CD4-positive, alpha-beta T cell (primary cell): ENCODE measurements around the gene CHRNB2. TPM values are rescaled to one million over a fixed set of nuclear protein-coding genes. Genes with fewer than 3 reads are reported as not detected.

Experiments
- ATAC-seq: fragments of 200-7000 bp; cut with Tn5 transposase; one replicate; pipeline ENCODE4 v1.10.0; 2022; ENCODE audit warnings: mild to moderate bottlenecking; ENCODE audit not compliant: poor library complexity
- CTCF ChIA-PET: fragments of 350-600 bp; sonication (Branson Sonifier 250); formaldehyde crosslinking; loops from one replicate; lab custom pipeline; 2021; ENCODE audit warnings: antibody characterized with exemption, inconsistent platforms; lab: Charles Lee
- POLR2A ChIA-PET: fragments of 350-600 bp; sonication (Branson Sonifier 250); formaldehyde crosslinking; loops from one replicate; lab custom pipeline; 2021; ENCODE audit warnings: antibody characterized with exemption, inconsistent platforms; lab: Charles Lee
- DNase-seq, 14 experiments: peaks; one replicate each; pipeline ENCODE4 v3.0.0-alpha.2; 2013 to 2020; ENCODE audit warnings: mixed read lengths in 2 of 14
- H3K27ac ChIP-seq, 2 donors: one replicate each; pipeline versions ENCODE4 v1.5.1 to v1.7.0; 2013; ENCODE audit warnings: low read length in 2 of 2, low read depth in 1 of 2, mild to moderate bottlenecking in 1 of 2
- H3K27me3 ChIP-seq, 2 experiments: 1 replicate in 1 of 2; 2 replicates in 1 of 2; pipeline versions ENCODE4 v1.6.1 to v1.7.0; 2013; ENCODE audit warnings: low read length in 2 of 2, control low read depth in 1 of 2, mild to moderate bottlenecking in 1 of 2, moderate library complexity in 1 of 2; ENCODE audit not compliant: insufficient read depth in 2 of 2, control insufficient read depth in 1 of 2
- H3K36me3 ChIP-seq: one replicate; pipeline ENCODE4 v1.6.1; 2013; ENCODE audit warnings: low read length, control low read depth; ENCODE audit not compliant: insufficient read depth
- H3K4me1 ChIP-seq: one replicate; pipeline ENCODE4 v1.6.1; 2013; ENCODE audit warnings: low read length, control low read depth; ENCODE audit not compliant: insufficient read depth
- H3K4me3 ChIP-seq: one replicate; pipeline ENCODE4 v1.5.1; 2013; ENCODE audit warnings: mild to moderate bottlenecking, low read length, moderate library complexity
- H3K9me3 ChIP-seq, 2 experiments: 1 replicate in 1 of 2; 2 replicates in 1 of 2; pipeline versions ENCODE4 v1.6.1 to v1.7.0; 2013; ENCODE audit warnings: low read length in 2 of 2, mild to moderate bottlenecking in 2 of 2, control low read depth in 1 of 2, moderate library complexity in 1 of 2; ENCODE audit not compliant: control insufficient read depth in 1 of 2, insufficient read depth in 1 of 2
- H3K27ac Mint-ChIP-seq: one replicate; pipeline ENCODE4 v1.8.0; 2020; ENCODE audit warnings: mixed read lengths
- H3K27me3 Mint-ChIP-seq: one replicate; pipeline ENCODE4 v1.8.0; 2021; ENCODE audit warnings: mixed read lengths
- H3K36me3 Mint-ChIP-seq: one replicate; pipeline ENCODE4 v1.8.0; 2021; ENCODE audit warnings: low read depth, mixed read lengths
- H3K4me1 Mint-ChIP-seq: one replicate; pipeline ENCODE4 v1.8.0; 2021; ENCODE audit warnings: low read depth, mixed read lengths
- H3K4me3 Mint-ChIP-seq: one replicate; pipeline ENCODE4 v1.8.0; 2020; ENCODE audit warnings: mild to moderate bottlenecking, mixed read lengths
- H3K9me3 Mint-ChIP-seq: one replicate; pipeline ENCODE4 v1.8.0; 2020; ENCODE audit warnings: mixed read lengths
- intact Hi-C, 2 experiments: fragments of 100-400 bp; cut with DNase I in 1 of 2; cut with micrococcal nuclease in 1 of 2; formaldehyde crosslinking; loops; one replicate each; pipeline versions ENCODE4 v1.15.1 to v1.9.0; 2023 to 2025; cut with DNase I, micrococcal nuclease
- total RNA-seq, 174 experiments: library from RNA in 2 of 174; stranded (reverse) in 2 of 174; gene quantifications; one replicate each; pipeline ENCODE4 v1.2.3 and lab custom pipeline; 2021 to 2026
- TF ChIP-seq, protein P1 (sequence below): fragments of 200-600 bp; IDR thresholded peaks from one replicate; pipeline ENCODE4 v1.8.0; 2022; ENCODE audit warnings: antibody characterized with exemption, mild to moderate bottlenecking

The CHRNB2 gene
- total RNA-seq, 2 experiments from 2014 or later: not detected

- Histone ChIP-seq H3K9me3 (no peaks in the 10 kb centered on the region), H3K27me3 (no peaks in the 10 kb centered on the region), H3K36me3 (peaks cover 24% of the 10 kb centered on the region), H3K4me1 (peaks cover 3% of the 10 kb centered on the region), H3K27ac (no peak overlapping the region), H3K4me3 (no peak overlapping the region)
- H3K27ac Mint-ChIP-seq: no peak overlapping the region
- TF ChIP-seq, protein P1, sequence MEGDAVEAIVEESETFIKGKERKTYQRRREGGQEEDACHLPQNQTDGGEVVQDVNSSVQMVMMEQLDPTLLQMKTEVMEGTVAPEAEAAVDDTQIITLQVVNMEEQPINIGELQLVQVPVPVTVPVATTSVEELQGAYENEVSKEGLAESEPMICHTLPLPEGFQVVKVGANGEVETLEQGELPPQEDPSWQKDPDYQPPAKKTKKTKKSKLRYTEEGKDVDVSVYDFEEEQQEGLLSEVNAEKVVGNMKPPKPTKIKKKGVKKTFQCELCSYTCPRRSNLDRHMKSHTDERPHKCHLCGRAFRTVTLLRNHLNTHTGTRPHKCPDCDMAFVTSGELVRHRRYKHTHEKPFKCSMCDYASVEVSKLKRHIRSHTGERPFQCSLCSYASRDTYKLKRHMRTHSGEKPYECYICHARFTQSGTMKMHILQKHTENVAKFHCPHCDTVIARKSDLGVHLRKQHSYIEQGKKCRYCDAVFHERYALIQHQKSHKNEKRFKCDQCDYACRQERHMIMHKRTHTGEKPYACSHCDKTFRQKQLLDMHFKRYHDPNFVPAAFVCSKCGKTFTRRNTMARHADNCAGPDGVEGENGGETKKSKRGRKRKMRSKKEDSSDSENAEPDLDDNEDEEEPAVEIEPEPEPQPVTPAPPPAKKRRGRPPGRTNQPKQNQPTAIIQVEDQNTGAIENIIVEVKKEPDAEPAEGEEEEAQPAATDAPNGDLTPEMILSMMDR: no peak
- no peaks in the 10 kb centered on the region for H3K9me3 Mint-ChIP-seq
- H3K4me3 Mint-ChIP-seq: no peak overlapping the region
- DNase-seq (no peak), ATAC-seq (no peak)
- POLR2A ChIA-PET: no interaction called here
- CTCF ChIA-PET: no interaction called here
- intact Hi-C loops: no loop called here
- H3K36me3 Mint-ChIP-seq: peaks cover 21% of the 10 kb centered on the region
- no peaks in the 10 kb centered on the region for H3K4me1 Mint-ChIP-seq
- peaks cover 12% of the 10 kb centered on the region for H3K27me3 Mint-ChIP-seq
These were observed 7.8 kb downstream of the CHRNB2 start for GRCh38 chr1:154575147-154575927.

DNA sequence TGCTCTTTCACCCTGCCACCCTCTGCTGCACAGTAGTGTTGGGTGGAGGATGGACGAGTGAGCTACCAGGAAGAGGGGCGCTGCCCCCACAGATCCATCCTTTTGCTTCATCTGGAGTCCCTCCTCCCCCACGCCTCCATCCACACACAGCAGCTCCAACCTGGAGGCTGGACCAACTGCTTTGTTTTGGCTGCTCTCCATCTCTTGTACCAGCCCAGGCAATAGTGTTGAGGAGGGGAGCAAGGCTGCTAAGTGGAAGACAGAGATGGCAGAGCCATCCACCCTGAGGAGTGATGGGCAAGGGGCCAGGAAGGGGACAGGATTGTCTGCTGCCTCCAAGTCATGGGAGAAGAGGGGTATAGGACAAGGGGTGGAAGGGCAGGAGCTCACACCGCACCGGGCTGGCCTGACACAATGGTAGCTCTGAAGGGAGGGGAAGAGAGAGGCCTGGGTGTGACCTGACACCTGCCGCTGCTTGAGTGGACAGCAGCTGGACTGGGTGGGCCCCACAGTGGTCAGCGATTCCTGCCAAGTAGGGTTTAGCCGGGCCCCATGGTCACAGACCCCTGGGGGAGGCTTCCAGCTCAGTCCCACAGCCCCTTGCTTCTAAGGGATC is 8.5 kb downstream of the CHRNB2 start:
- ChIA-PET POLR2A (no interaction called here), CTCF (no interaction called here)
- Mint-ChIP-seq H3K27ac (peak overlapping the region; percentile 31), H3K9me3 (no peaks in the 10 kb centered on the region), H3K4me1 (no peaks in the 10 kb centered on the region), H3K27me3 (peaks cover 6% of the 10 kb centered on the region), H3K4me3 (no peak overlapping the region), H3K36me3 (peaks cover 28% of the 10 kb centered on the region)
- DNase-seq (no peak), ATAC-seq (no peak)
- intact Hi-C loops: no loop called here
- Histone ChIP-seq H3K36me3 (peaks cover 30% of the 10 kb centered on the region), H3K4me3 (no peak overlapping the region), H3K27ac (no peak overlapping the region), H3K4me1 (peaks cover 3% of the 10 kb centered on the region), H3K9me3 (no peaks in the 10 kb centered on the region), H3K27me3 (no peaks in the 10 kb centered on the region)
- TF ChIP-seq, protein P1: no peak

DNA sequence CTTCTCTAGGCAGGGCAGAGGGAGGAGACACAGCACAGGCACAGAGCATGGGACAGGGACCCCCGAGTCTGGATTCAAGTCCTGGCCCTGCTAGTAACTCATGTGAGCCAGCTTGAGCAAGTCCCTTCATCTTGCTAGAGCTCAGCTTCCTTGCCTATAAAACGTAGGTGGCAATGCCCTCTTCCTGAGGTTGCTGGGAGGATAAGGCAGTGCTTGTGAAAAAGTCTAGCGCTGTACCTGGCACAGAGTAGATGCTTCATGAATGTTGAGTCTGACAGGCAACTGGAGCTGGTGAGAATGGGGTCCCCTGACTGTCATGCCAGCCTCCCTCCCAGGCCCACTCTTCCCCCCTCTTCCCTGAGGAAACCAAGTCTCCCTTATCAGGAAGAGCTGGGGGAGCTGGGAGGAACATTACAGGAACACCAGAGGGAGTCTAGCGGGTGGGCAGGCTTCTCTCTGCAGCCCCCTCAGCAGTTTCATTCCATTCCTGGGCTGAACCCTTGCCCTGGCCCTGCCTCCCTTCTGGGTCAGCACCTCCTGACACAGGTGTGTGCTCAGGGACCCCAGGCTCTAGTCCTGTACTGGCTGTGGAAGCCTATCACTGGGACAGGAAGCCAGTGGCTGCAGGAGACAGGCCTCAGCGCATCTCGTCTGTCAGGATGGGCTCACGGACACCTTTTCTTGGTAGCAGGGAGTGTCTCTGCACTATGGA is 9.9 kb downstream of the CHRNB2 start:
- Histone ChIP-seq H3K4me1 (peaks cover 3% of the 10 kb centered on the region), H3K27me3 (no peaks in the 10 kb centered on the region), H3K36me3 (peaks cover 43% of the 10 kb centered on the region), H3K27ac (no peak overlapping the region), H3K9me3 (no peaks in the 10 kb centered on the region), H3K4me3 (no peak overlapping the region)
- no peak overlapping the region for H3K27ac Mint-ChIP-seq
- intact Hi-C loops: no loop called here
- H3K36me3 Mint-ChIP-seq: peaks cover 42% of the 10 kb centered on the region
- DNase-seq (no peak), ATAC-seq (no peak)
- no peaks in the 10 kb centered on the region for H3K9me3 Mint-ChIP-seq
- ChIA-PET POLR2A (interaction anchor here (0.9 to 2.1 kb wide), 4 partner anchors 15 to 51 kb away, joined by 3 to 5 read pairs (median 3); no protein-coding TSS in a partner anchor), CTCF (interaction anchor here (1.0 kb wide), 1 partner anchor 18 kb away, joined by 4 read pairs; no protein-coding TSS in a partner anchor)
- no peaks in the 10 kb centered on the region for H3K4me1 Mint-ChIP-seq
- TF ChIP-seq, protein P1: no peak
- no peak overlapping the region for H3K4me3 Mint-ChIP-seq
- H3K27me3 Mint-ChIP-seq: no peaks in the 10 kb centered on the region
